K562 (cell line): Measurements from ENCODE around the gene SORCS1. TPM values are rescaled to one million over a fixed set of nuclear protein-coding genes. Genes with fewer than 3 reads are reported as not detected.
A peak's percentile ranks its signal among the peaks of the same experiment; 100 is the strongest.

Experiments
- ATAC-seq: fragments of 200-7000 bp; cut with Tn5 transposase; 3 replicates; pipeline ENCODE4 v1.9.1; 2020; ENCODE audit warnings: moderate library complexity
- BruUV-seq: library from RNA; stranded (reverse); fragments of 400-500 nt; replicated peaks from 2 replicates; lab custom pipeline; 2021; lab: Mats Ljungman, UMichigan
- CTCF ChIA-PET: fragments of 300-600 bp; formaldehyde crosslinking; extraction: SDS; loops from one replicate; lab custom pipeline; 2021; ENCODE audit warnings: low intra/inter-chr PET ratio; lab: Yijun Ruan, JAX
- POLR2A ChIA-PET: fragments of 300-600, 350-650 bp; sonication (Branson Sonifier 250); formaldehyde crosslinking; extraction: SDS; loops from one replicate; lab custom pipeline; 2021; ENCODE audit warnings: antibody characterized with exemption, inconsistent platforms; lab: Yijun Ruan, JAX
- DNase-seq, 4 experiments: peaks; one replicate each; pipeline versions ENCODE4 v3.0.0 to v3.0.0-alpha.2; 2011 to 2018; ENCODE audit warnings: low spot score in 3 of 4, mixed read lengths in 3 of 4; ENCODE audit errors: extremely low read depth in 1 of 4
- FAIRE-seq: peaks from 2 replicates; lab custom pipeline; 2011; peaks lifted over from hg19 to GRCh38; lab: Jason Lieb, UNC
- H2AFZ ChIP-seq: 2 replicates; pipeline ENCODE4 v1.6.0; 2011; ENCODE audit warnings: low read depth, low read length, control low read depth, inconsistent platforms
- H3K27ac ChIP-seq: fragments of 200-600 bp; 3 replicates; pipeline ENCODE4 v1.8.0; 2011; ENCODE audit warnings: low read depth, mild to moderate bottlenecking, control low read depth, inconsistent platforms, low read length, moderate library complexity, mixed read lengths; ENCODE audit errors: extremely low read depth
- H3K27me3 ChIP-seq, 2 experiments: fragments of 300-600 bp in 1 of 2; 2 replicates in 1 of 2; 3 replicates in 1 of 2; pipeline versions ENCODE4 v1.6.0 to v1.8.0; 2011; ENCODE audit warnings: inconsistent platforms in 2 of 2, low read length in 2 of 2, mild to moderate bottlenecking in 1 of 2, mixed read lengths in 1 of 2, moderate library complexity in 1 of 2; ENCODE audit not compliant: control insufficient read depth in 2 of 2, insufficient read depth in 2 of 2
- H3K36me3 ChIP-seq: fragments of 300-600 bp; 3 replicates; pipeline ENCODE4 v1.8.0; 2011; ENCODE audit warnings: mild to moderate bottlenecking, low read length, inconsistent platforms; ENCODE audit not compliant: control insufficient read depth, insufficient read depth
- H3K4me1 ChIP-seq, 2 experiments: fragments of 200-600 bp in 1 of 2; replicated peaks in 1 of 2; 2 replicates in 1 of 2; 3 replicates in 1 of 2; pipeline versions ENCODE4 v1.5.1 to v1.8.0; 2011; ENCODE audit warnings: inconsistent platforms in 2 of 2, low read length in 2 of 2, mild to moderate bottlenecking in 1 of 2, mixed read lengths in 1 of 2, moderate library complexity in 1 of 2; ENCODE audit not compliant: control insufficient read depth in 2 of 2, insufficient read depth in 2 of 2
- H3K4me2 ChIP-seq: 2 replicates; pipeline ENCODE4 v1.6.1; 2011; ENCODE audit warnings: low read length, control low read depth, inconsistent platforms, mixed read lengths; ENCODE audit not compliant: insufficient read depth
- H3K4me3 ChIP-seq: fragments of 200-600 bp; sonication (generic), shearing (Covaris generic); 2 replicates; pipeline ENCODE4 v1.5.1; 2016; ENCODE audit warnings: control low read depth, inconsistent platforms
- H3K79me2 ChIP-seq: fragments of 200-600 bp; 3 replicates; pipeline ENCODE4 v1.8.0; 2011; ENCODE audit warnings: low read length, inconsistent platforms; ENCODE audit not compliant: control insufficient read depth, insufficient read depth
- H3K9ac ChIP-seq, 2 experiments: 2 replicates each; pipeline versions ENCODE4 v1.6.0 to v1.6.1; 2011; ENCODE audit warnings: low read depth in 2 of 2, low read length in 2 of 2, control low read depth in 1 of 2, inconsistent platforms in 1 of 2, mild to moderate bottlenecking in 1 of 2, mixed read lengths in 1 of 2; ENCODE audit not compliant: insufficient read depth in 1 of 2
- H3K9me1 ChIP-seq: one replicate; pipeline ENCODE4 v1.6.0; 2011; ENCODE audit warnings: inconsistent platforms, mild to moderate bottlenecking, low read length, moderate library complexity; ENCODE audit not compliant: control insufficient read depth, insufficient read depth
- H3K9me3 ChIP-seq: replicated peaks from 2 replicates; pipeline ENCODE4 v1.5.1; 2011; ENCODE audit warnings: low read depth, low read length, inconsistent platforms; ENCODE audit not compliant: control insufficient read depth, insufficient read depth
- H4K20me1 ChIP-seq: replicated peaks from 2 replicates; pipeline ENCODE4 v1.6.1; 2011; ENCODE audit warnings: low read length, inconsistent platforms, mixed read lengths; ENCODE audit not compliant: control insufficient read depth, insufficient read depth
- CBX8 ChIP-seq: fragments of 200-600 bp; sonication (generic); IDR thresholded peaks from 2 replicates; pipeline ENCODE4 v1.6.1; 2012; ENCODE audit warnings: borderline replicate concordance, mixed run types, low read depth, mild to moderate bottlenecking, moderate library complexity, mixed read lengths, low read length, control low read depth, inconsistent platforms; ENCODE audit not compliant: poor library complexity, severe bottlenecking; ENCODE audit errors: extremely low read depth
- CTCF ChIP-seq, 3 experiments: IDR thresholded peaks in 2 of 3; conservative IDR thresholded peaks in 1 of 3; 2 replicates each; pipeline ENCODE4 v1.5.1; 2011 to 2012; ENCODE audit warnings: low read length in 3 of 3, mild to moderate bottlenecking in 3 of 3, control low read depth in 2 of 3, improper control_type of control experiment in 1 of 3, inconsistent platforms in 1 of 3, low read depth in 1 of 3, mixed read lengths in 1 of 3, moderate library complexity in 1 of 3; ENCODE audit not compliant: insufficient read depth in 2 of 3
- ETV1 ChIP-seq: fragments of 450-650 bp; conservative IDR thresholded peaks from 2 replicates; pipeline ENCODE4 v1.6.1; 2016; ENCODE audit warnings: missing genetic modification characterization, control low read depth, low read depth, missing compliant biosample characterization
- MYC ChIP-seq, 2 experiments: fragments of 250-450 bp in 1 of 2; sonication (Bioruptor Pico) in 1 of 2; IDR thresholded peaks; 2 replicates each; pipeline versions ENCODE4 v1.5.1 to v1.6.1; 2012 to 2021; ENCODE audit warnings: low read depth in 2 of 2, borderline replicate concordance in 1 of 2, improper control_type of control experiment in 1 of 2, low read length in 1 of 2, mild to moderate bottlenecking in 1 of 2, moderate library complexity in 1 of 2
- ZBTB1 ChIP-seq: sonication (generic); formaldehyde crosslinking; IDR thresholded peaks from 2 replicates; pipeline ENCODE4 v1.8.1; 2023; ENCODE audit warnings: missing genetic modification reagents, low read depth, mild to moderate bottlenecking, borderline replicate concordance
- WGBS: fragments of 100-300 bp; shearing (Covaris generic); methylation state at CpG from one replicate; pipeline ENCODE4 v1.1.6; 2016; ENCODE audit warnings: low coverage, mixed read lengths; ENCODE audit not compliant: insufficient coverage; ENCODE audit errors: missing lambda C conversion rate; 5-methylcytosine and 5-hydroxymethylcytosine counted together
- in situ Hi-C: fragments of 300-500 bp; cut with MboI; formaldehyde crosslinking; loops from 4 replicates; pipeline ENCODE4 v1.15.0; 2018; ENCODE audit warnings: inconsistent platforms, mixed read lengths
- intact Hi-C: fragments of 100-400 bp; cut with micrococcal nuclease; formaldehyde crosslinking; loops from 2 replicates; pipeline ENCODE4 v1.14.2; 2022
- polyA plus RNA-seq, 8 experiments: library from polyadenylated mRNA; depleted of rRNA in 4 of 8; stranded (reverse) in 5 of 8; unstranded in 3 of 8; fragments of >200 nt; fragmentation: Nextera tagmentation in 2 of 8; fragmentation: Illumina TruSeq in 1 of 8; extraction: Ambion mirVana in 2 of 8; extraction: Trizol in 1 of 8; gene quantifications; 2 replicates each; pipeline versions ENCODE4 v1.2.1 to v1.2.3, GENCODE V29; 2011 to 2014; ENCODE audit warnings: inconsistent platforms in 1 of 8, missing spikeins in 1 of 8
- total RNA-seq, 7 experiments: library from RNA; depleted of rRNA in 6 of 7; stranded (reverse); fragments of >200 nt in 6 of 7; fragmentation: Illumina TruSeq in 2 of 7; extraction: Trizol in 2 of 7; gene quantifications; 2 replicates each; pipeline versions ENCODE4 v1.2.1 to v1.2.3, GENCODE V29; 2011 to 2021; ENCODE audit warnings: low replicate concordance in 1 of 7

Gene SORCS1
- total and polyA plus RNA-seq, 9 of the 15 experiments (the other 6 are each of a cell fraction or from before 2014, with no cell fraction given), result 1.5 to 3.9 (median 2.7) TPM

- CTCF ChIA-PET, result no interaction called here
- no peaks in the 10 kb centered on the region for H3K9me3 ChIP-seq
- no peak overlapping the region for H3K27ac ChIP-seq
- no peaks in the 10 kb centered on the region for H3K9me1 ChIP-seq
- H3K4me1 ChIP-seq, result no peaks in the 10 kb centered on the region; a peak in 1 of 5 replicates
- no TSS peak for BruUV-seq
- no peak overlapping the region for H3K4me2 ChIP-seq
- POLR2A ChIA-PET, result no interaction called here
- no peaks in the 10 kb centered on the region for H4K20me1 ChIP-seq
- H3K9ac ChIP-seq, result no peak overlapping the region
- H3K4me3 ChIP-seq, result no peak overlapping the region
- ATAC-seq (no peak), DNase-seq (no peak), FAIRE-seq (no peak)
- H3K36me3 ChIP-seq, result no peaks in the 10 kb centered on the region
- in situ Hi-C loops, result no loop called here
- no peaks in the 10 kb centered on the region for H3K79me2 ChIP-seq
- WGBS, result 19% methylated on average over 8 of the region's 8 CpGs
- H2AFZ ChIP-seq, result peak overlapping the region; percentile 50
- intact Hi-C loops, result no loop called here
- no peaks in the 10 kb centered on the region for H3K27me3 ChIP-seq
- TF ChIP-seq CBX8 (no peak), ZBTB1 (CRISPR knock-in tag) (no peak), MYC (IDR thresholded peaks at IDR 0.05; ENCODE audit: low read depth, low read length) (no peak), MYC (CRISPR knock-in tag; IDR thresholded peaks at IDR 0.05; ENCODE audit: borderline replicate concordance, low read depth) (no peak), CTCF (IDR thresholded peaks at IDR 0.05 in 2 of 3, conservative IDR thresholded peaks at IDR 0.05 in 1 of 3; ENCODE audit: insufficient read depth in 2 of 3, low read depth in 1 of 3, low read length in 3 of 3) (no peak), ETV1 (tag) (no peak)
Observed at GRCh38 chr10:107103174-107104025, 61.1 kb downstream of the SORCS1 start.
